ENCODE data around the gene FMOD. TPM values are rescaled to one million over a fixed set of nuclear protein-coding genes. Genes with fewer than 3 reads are reported as not detected.

Gene FMOD
- polyA plus RNA-seq, 1 experiment: 18.0 TPM

- Histone ChIP-seq H3K27me3 (ENCODE audit: control insufficient read depth, insufficient read depth, low read length) (peaks cover 32% of the 10 kb centered on the region), H3K4me3 (ENCODE audit: low read depth, low read length) (peak overlapping the region; percentile 49), H3K36me3 (ENCODE audit: control insufficient read depth, insufficient read depth, low read length) (no peaks in the 10 kb centered on the region)
- ChIA-PET CTCF (interaction anchor here (0.8 to 9.3 kb wide), 13 partner anchors 9 to 161 kb away, joined by 3 to 75 read pairs (median 4); no protein-coding TSS in a partner anchor), POLR2A (no interaction called here)
- no peak for TF ChIP-seq CTCF (IDR thresholded peaks at IDR 0.05; ENCODE audit: insufficient read depth, low read depth, low read length)
- DNase-seq (ENCODE audit: low read depth): no peak
Measured at GRCh38 chr1:203326830-203327683, 23.9 kb downstream of the FMOD start.

GRCh38 chr1:203325418-203326091, 25.4 kb downstream of the FMOD start:
- Histone ChIP-seq H3K36me3 (ENCODE audit: control insufficient read depth, insufficient read depth, low read length) (no peaks in the 10 kb centered on the region), H3K4me3 (ENCODE audit: low read depth, low read length) (no peak overlapping the region), H3K27me3 (ENCODE audit: control insufficient read depth, insufficient read depth, low read length) (peaks cover 32% of the 10 kb centered on the region)
- ChIA-PET CTCF (interaction anchor here (0.9 to 9.3 kb wide), 6 partner anchors 11 to 57 kb away, joined by 3 to 75 read pairs (median 16); no protein-coding TSS in a partner anchor), POLR2A (no interaction called here)
- no peak for DNase-seq (ENCODE audit: low read depth)
- TF ChIP-seq CTCF (IDR thresholded peaks at IDR 0.05; ENCODE audit: insufficient read depth, low read depth, low read length): no peak

GRCh38 chr1:203325026-203325417, 25.9 kb downstream of the FMOD start:
- POLR2A ChIA-PET: no interaction called here
- no peak for TF ChIP-seq CTCF (IDR thresholded peaks at IDR 0.05; ENCODE audit: insufficient read depth, low read depth, low read length)
- no peak for DNase-seq (ENCODE audit: low read depth)
- CTCF ChIA-PET: interaction anchor here (0.9 to 9.3 kb wide), 7 partner anchors 11 to 56 kb away, joined by 3 to 75 read pairs (median 8); no protein-coding TSS in a partner anchor
- Histone ChIP-seq H3K4me3 (ENCODE audit: low read depth, low read length) (no peak overlapping the region), H3K36me3 (ENCODE audit: control insufficient read depth, insufficient read depth, low read length) (no peaks in the 10 kb centered on the region), H3K27me3 (ENCODE audit: control insufficient read depth, insufficient read depth, low read length) (peaks cover 30% of the 10 kb centered on the region)

GRCh38 chr1:203324105-203325025, 26.6 kb downstream of the FMOD start:
- Histone ChIP-seq H3K4me3 (ENCODE audit: low read depth, low read length) (no peak overlapping the region), H3K36me3 (ENCODE audit: control insufficient read depth, insufficient read depth, low read length) (no peaks in the 10 kb centered on the region), H3K27me3 (ENCODE audit: control insufficient read depth, insufficient read depth, low read length) (peaks cover 27% of the 10 kb centered on the region)
- POLR2A ChIA-PET: no interaction called here
- no peak for TF ChIP-seq CTCF (IDR thresholded peaks at IDR 0.05; ENCODE audit: insufficient read depth, low read depth, low read length)
- DNase-seq (ENCODE audit: low read depth): no peak
- CTCF ChIA-PET: interaction anchor here (0.6 to 9.3 kb wide), 10 partner anchors 12 to 164 kb away, joined by 3 to 75 read pairs (median 4); no protein-coding TSS in a partner anchor

Measured in BJ (cell line).